Ishikawa (cell line): ENCODE data around the gene HEMK1.

ENCODE experiments used
- CEBPB ChIP-seq: IDR thresholded peaks from 2 replicates; pipeline ENCODE4 v1.6.1; 2012
- CREB1 ChIP-seq: IDR thresholded peaks from 2 replicates; pipeline ENCODE4 v1.6.1; 2012; ENCODE audit warnings: low read depth
- EGR1 ChIP-seq: IDR thresholded peaks from 2 replicates; pipeline ENCODE4 v1.6.1; 2012
- EP300 ChIP-seq: IDR thresholded peaks from 2 replicates; pipeline ENCODE4 v1.6.1; 2012; ENCODE audit warnings: borderline replicate concordance
- FOXM1 ChIP-seq: IDR thresholded peaks from 2 replicates; pipeline ENCODE4 v1.6.1; 2012; ENCODE audit warnings: low read depth, borderline replicate concordance
- NFIC ChIP-seq: IDR thresholded peaks from 2 replicates; pipeline ENCODE4 v1.6.1; 2012
- RAD21 ChIP-seq: IDR thresholded peaks from 2 replicates; pipeline ENCODE4 v1.6.1; 2012; ENCODE audit warnings: low read depth
- TAF1 ChIP-seq: IDR thresholded peaks from 2 replicates; pipeline ENCODE4 v1.6.1; 2012; ENCODE audit warnings: low read depth, mild to moderate bottlenecking
- TCF12 ChIP-seq: IDR thresholded peaks from 2 replicates; pipeline ENCODE4 v1.6.1; 2012; ENCODE audit warnings: low read depth
- TEAD4 ChIP-seq: IDR thresholded peaks from 2 replicates; pipeline ENCODE4 v1.6.1; 2012
- YY1 ChIP-seq: IDR thresholded peaks from 2 replicates; pipeline ENCODE4 v1.6.1; 2012; ENCODE audit warnings: low read depth
- ZBTB7A ChIP-seq: IDR thresholded peaks from 2 replicates; pipeline ENCODE4 v1.6.1; 2012; ENCODE audit warnings: low read depth
- TF ChIP-seq, protein P1 (sequence below): IDR thresholded peaks from 2 replicates; pipeline ENCODE4 v1.6.1; 2012; ENCODE audit warnings: low read depth, mild to moderate bottlenecking
- TF ChIP-seq, protein P2 (sequence below): IDR thresholded peaks from 2 replicates; pipeline ENCODE4 v1.6.1; 2012
- TF ChIP-seq, protein P3 (sequence below): IDR thresholded peaks from 2 replicates; pipeline ENCODE4 v1.6.1; 2012

Gene HEMK1

DNA sequence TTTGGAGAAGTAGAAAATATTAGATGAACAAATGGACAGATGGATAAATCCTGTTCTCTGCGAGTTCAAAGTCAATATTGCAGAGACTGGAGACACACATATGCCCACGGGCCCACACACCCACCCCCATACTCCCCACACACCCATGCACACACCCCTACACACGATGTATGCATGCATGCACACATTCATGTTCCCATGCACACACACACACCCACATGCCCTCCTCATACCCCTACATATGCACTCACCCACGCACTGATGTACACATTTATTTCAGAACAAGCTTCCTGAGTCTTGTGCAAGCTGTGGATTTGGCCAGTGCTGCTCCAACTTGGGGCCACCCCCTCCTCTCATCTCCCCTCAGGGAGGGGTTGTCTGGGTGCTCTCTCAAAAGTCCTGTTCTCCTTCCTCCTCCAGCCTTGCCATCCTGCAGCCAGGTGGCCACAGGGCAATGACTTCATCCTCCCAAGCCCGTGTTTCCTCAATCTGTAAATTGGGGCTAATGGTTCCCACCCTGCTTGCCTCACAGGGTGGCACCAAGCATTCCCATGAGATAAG lies 64.0 kb downstream of the HEMK1 start:
- no peak for TF ChIP-seq FOXM1
- TF ChIP-seq, protein P1, sequence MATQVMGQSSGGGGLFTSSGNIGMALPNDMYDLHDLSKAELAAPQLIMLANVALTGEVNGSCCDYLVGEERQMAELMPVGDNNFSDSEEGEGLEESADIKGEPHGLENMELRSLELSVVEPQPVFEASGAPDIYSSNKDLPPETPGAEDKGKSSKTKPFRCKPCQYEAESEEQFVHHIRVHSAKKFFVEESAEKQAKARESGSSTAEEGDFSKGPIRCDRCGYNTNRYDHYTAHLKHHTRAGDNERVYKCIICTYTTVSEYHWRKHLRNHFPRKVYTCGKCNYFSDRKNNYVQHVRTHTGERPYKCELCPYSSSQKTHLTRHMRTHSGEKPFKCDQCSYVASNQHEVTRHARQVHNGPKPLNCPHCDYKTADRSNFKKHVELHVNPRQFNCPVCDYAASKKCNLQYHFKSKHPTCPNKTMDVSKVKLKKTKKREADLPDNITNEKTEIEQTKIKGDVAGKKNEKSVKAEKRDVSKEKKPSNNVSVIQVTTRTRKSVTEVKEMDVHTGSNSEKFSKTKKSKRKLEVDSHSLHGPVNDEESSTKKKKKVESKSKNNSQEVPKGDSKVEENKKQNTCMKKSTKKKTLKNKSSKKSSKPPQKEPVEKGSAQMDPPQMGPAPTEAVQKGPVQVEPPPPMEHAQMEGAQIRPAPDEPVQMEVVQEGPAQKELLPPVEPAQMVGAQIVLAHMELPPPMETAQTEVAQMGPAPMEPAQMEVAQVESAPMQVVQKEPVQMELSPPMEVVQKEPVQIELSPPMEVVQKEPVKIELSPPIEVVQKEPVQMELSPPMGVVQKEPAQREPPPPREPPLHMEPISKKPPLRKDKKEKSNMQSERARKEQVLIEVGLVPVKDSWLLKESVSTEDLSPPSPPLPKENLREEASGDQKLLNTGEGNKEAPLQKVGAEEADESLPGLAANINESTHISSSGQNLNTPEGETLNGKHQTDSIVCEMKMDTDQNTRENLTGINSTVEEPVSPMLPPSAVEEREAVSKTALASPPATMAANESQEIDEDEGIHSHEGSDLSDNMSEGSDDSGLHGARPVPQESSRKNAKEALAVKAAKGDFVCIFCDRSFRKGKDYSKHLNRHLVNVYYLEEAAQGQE, result no peak
- TF ChIP-seq ZBTB7A, result no peak
- TF ChIP-seq YY1, result no peak
- TF ChIP-seq, protein P2, sequence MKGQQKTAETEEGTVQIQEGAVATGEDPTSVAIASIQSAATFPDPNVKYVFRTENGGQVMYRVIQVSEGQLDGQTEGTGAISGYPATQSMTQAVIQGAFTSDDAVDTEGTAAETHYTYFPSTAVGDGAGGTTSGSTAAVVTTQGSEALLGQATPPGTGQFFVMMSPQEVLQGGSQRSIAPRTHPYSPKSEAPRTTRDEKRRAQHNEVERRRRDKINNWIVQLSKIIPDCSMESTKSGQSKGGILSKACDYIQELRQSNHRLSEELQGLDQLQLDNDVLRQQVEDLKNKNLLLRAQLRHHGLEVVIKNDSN, result no peak
- TF ChIP-seq TCF12, result no peak
- no peak for TF ChIP-seq TEAD4
- TF ChIP-seq, protein P3, sequence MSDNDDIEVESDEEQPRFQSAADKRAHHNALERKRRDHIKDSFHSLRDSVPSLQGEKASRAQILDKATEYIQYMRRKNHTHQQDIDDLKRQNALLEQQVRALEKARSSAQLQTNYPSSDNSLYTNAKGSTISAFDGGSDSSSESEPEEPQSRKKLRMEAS, result no peak
- no peak for TF ChIP-seq CREB1
- no peak for TF ChIP-seq EGR1
- no peak for TF ChIP-seq NFIC
- no peak for TF ChIP-seq RAD21
- no peak for TF ChIP-seq CEBPB
- TF ChIP-seq EP300, result no peak
- no peak for TF ChIP-seq TAF1

DNA sequence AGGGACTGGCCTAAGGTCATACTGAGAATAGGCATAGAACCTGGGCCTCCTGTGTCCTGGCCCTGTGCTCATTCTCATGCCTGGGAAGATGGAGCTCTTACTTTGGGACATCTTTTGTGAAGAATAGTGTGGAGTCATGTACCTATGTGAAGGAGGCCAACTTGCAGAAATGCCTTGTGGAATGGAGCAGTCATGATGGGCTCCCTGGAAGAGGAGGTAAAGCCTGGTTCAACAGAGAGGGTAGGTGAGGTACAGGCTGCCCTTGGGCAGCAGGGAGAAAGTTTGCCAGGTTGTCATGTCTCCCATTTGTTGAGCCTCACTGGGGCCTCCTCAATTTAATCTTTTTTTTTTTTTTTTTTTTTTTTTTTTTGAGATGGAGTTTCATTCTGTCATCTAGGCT lies 65.7 kb downstream of the HEMK1 start:
- TF ChIP-seq EP300, result no peak
- no peak for TF ChIP-seq CEBPB
- TF ChIP-seq YY1, result no peak
- no peak for TF ChIP-seq TEAD4
- TF ChIP-seq, protein P2, result no peak
- TF ChIP-seq, protein P1, result no peak

DNA sequence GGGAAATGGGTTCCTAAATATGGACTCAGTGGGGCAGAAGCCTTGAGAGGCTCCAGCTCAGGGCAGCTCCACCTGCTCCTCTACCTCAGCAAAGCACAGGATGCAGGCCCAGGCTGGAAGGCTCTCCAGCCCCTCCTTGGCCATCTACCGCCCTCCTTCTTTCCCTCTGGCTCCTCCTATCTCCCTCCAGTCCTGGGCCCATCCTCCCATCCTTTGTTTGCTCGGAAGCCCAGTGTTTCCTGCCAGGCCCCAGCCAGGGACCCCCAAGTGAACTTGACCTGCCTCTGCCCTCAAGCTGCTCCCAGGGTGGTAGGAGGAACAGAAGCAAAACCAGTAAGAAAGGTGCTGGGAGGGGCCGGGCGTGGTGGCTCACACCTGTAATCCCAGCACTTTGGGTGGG lies 67.7 kb downstream of the HEMK1 start:
- no peak for TF ChIP-seq CEBPB
- TF ChIP-seq TCF12, result no peak
- TF ChIP-seq TEAD4, result no peak
- TF ChIP-seq, protein P3, result no peak
- no peak for TF ChIP-seq TAF1
- TF ChIP-seq CREB1, result no peak

DNA sequence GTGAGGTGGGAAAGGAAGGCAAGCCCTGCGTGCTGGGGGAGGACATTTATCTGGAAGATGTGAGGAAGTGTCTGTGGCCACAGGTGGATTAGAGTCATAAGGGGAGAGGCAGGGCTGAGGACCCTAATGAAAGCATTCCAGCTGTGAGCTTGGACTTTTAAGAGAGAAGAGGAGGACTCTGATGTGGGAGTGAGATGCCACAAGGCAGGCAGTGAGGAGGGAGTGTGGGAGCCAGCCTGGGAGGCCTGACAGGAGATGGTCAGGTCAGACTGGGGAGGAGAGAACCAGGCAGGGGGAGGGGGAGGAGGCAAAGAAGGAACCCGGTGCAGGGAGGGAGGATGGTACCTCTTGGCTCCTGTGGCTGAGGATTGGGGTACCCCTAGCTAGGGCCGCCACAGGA lies 68.6 kb downstream of the HEMK1 start:
- TF ChIP-seq EP300 (no peak), NFIC (no peak), ZBTB7A (no peak), TAF1 (no peak), TCF12 (no peak), EGR1 (no peak), CEBPB (no peak), RAD21 (no peak)
- TF ChIP-seq, protein P3, result no peak
- TF ChIP-seq, protein P1, result no peak

DNA sequence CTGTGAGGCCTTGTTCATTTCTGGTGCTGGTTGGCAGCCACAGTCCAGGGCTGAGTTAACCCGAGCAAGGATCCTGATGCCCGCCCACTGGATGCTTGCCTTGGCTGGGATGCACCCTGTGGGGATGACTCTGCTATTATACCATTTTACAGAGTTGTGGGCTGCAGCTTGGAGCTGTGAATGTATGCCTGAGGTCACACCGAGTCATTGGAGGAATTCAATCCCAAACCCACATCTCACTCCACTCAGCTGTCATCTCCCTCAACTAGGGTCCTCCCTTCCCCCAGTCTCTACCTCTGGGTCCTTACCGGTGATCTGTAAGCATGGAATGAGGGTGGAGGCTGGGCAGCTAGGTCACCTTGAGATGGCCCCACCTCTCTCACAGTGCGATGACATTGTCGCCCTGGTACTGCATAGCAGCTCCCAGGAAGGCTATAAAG lies 69.8 kb downstream of the HEMK1 start:
- TF ChIP-seq, protein P3, result no peak
- no peak for TF ChIP-seq YY1
- TF ChIP-seq, protein P1, result no peak
- no peak for TF ChIP-seq CEBPB
- no peak for TF ChIP-seq ZBTB7A
- no peak for TF ChIP-seq RAD21
- no peak for TF ChIP-seq FOXM1
- TF ChIP-seq CREB1, result no peak
- TF ChIP-seq EP300, result no peak
- TF ChIP-seq EGR1, result no peak
- no peak for TF ChIP-seq TEAD4
- no peak for TF ChIP-seq NFIC
- TF ChIP-seq TCF12, result no peak
- TF ChIP-seq, protein P2, result no peak
- TF ChIP-seq TAF1, result no peak
